ENCODE measurements around the gene ITGB5.

ITGB5 gene

GRCh38 chr3:124858275-124858674 lies 28.9 kb downstream of the ITGB5 start:
- no peak for DNase-seq

DNA sequence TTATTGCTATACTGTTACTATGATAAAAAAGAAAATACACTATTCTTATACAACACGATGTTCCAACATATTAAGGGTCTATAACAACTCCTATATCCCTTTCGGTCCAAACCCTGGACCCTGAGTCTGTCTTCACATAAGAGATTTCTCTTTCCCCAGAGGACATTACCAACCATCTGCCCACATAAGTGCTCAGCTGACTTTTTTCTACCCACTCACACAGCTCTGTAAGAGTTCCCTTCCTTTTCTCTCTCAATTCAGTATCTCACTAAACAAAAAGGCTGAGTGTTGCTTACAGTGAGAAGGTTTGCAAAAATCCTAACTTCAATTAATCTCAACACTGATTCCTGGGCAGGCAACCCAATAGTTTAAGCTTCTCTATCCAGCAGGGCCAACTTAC lies 30.5 kb downstream of the ITGB5 start:
- DNase-seq, result no peak

- no peak for DNase-seq
These were observed 33.2 kb downstream of the ITGB5 start for GRCh38 chr3:124854009-124854408.

DNA sequence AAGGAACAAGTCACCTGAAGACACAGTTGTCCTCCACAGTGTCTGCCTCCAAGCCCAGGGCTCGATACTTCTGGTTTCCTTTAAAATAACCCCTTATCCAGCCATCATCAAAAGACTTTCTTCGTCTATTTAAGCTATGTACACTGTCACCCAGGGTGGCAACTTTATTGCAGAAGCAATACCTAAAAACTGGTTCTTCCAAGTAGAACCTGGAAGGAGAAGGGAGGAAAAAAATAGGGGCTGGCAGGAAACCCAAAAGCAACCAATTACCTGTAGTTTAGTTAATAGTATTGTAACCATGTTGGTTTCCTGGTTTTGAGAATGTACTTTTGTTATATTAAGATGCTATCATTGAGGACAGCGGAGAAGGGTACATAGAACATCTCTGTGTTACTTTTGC lies 33.7 kb downstream of the ITGB5 start:
- no peak for DNase-seq

DNA sequence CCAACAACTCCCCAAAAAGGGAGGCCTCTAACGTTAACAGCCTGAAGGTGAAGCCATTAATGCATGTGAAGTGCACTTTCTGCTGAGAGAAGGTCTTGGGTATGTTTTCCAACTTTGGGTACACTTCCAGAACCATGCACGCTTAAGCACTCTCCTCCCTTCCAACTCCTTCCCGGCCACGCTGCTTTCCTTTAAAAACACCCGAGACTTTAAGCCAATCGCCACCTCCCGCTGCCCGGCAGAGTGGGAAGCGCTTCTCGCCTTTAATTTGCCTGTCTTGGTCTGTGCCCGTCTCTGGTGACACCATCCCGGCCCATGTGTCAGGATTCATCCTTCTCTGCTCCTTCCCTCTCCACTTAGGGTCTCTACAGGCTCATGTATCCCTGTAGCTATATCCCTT lies 35.3 kb downstream of the ITGB5 start:
- no peak for DNase-seq

GRCh38 chr3:124851136-124851535 lies 36.0 kb downstream of the ITGB5 start:
- DNase-seq, result no peak

GRCh38 chr3:124850633-124851032 lies 36.5 kb downstream of the ITGB5 start:
- DNase-seq, result no peak

- DNase-seq, result no peak
These were observed 37.0 kb downstream of the ITGB5 start for GRCh38 chr3:124850212-124850611.

DNA sequence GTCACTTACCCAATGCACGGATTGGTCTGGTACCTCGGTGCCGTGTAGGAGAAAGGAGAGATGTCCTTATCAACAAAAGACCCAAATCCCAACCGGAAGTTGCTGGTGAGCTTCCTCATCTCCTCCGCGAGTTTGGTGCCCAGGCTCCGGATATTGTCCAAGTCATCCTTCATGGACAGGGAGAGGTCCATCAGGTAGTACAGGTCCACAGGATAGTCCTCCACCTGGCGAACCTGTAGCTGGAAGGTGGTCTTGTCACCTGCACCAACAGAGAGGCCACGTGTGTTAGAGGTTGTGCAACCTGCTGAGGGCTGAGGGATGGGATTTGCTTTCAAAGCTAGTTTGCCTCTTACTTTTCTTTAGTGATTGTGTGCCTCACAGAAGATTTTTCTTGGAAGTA lies 38.9 kb downstream of the ITGB5 start:
- no peak for DNase-seq

DNA sequence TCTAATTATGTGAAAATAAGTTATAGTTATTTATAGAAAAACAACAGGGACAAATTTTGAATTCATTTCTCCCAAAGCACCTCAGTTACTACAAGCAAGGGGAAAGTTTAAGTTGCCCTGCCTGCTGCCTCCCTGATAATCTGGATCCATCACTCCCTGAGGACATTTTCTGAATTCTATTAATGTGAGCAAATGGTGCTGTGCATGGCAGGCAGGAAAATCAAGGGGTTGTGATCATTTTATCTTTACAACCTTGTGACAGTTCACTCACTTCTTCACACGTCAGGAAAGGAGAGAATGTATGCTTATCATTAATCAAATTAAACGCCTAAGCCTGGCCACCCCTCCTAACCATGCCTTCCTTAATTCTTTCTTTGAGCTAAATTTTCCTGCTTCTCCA lies 39.3 kb downstream of the ITGB5 start:
- DNase-seq, result no peak

DNA sequence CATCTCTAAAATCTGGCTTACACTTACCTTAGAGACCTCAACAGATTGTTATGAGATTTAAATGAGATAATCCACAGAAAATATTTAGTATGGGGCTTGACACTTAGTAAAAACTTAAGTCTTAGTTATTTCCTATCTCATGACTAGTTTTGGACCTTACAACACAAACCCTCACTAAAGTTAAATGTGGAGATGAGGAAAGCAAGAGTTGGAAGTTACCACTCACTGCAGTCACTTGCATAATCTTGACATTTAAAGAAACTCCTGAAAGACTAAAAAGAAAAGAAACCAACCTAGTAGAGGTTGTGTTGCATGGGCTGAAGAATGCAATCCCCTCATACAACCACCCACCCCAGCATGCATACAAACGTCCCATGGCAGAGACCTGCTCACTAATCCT lies 40.1 kb downstream of the ITGB5 start:
- no peak for DNase-seq

DNA sequence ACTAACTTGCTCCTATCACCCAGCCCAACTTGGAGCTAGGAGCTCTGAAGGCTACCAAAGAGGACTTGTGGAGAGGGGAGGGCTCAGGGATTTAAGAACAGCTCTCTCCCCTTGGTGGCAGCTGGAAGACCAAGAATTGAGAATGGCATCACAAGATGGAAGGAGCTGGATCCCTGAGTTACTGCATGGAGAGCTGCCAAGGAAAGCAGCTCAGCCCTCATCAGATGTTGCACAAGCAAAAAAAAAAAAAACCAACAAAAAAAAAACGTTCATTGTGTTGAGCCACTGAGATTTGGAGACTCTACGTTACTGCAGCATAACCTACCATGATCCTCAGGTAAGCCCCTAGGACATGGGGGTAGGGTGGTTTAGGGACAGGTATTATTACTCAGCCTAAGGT lies 41.0 kb downstream of the ITGB5 start:
- DNase-seq, result no peak

DNA sequence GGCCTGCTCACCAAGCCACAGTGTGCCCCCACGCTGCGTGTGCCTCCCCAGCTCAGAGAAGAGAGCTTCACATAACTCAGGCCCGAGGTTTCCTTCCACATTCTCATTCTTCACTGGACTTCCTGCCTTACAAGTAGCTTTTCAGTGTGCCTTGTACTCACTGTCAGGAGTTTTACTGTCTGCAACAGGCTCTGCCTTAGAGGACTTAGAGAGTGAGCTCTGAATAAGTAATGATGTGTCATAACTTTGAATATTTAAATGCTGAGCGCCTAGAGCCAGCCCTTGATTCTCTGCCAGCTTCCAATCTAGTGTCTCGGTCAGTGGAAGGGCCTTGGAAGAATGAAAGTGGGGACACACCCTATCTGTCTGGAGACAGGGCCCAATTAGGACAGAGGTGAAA lies 41.8 kb downstream of the ITGB5 start:
- no peak for DNase-seq

DNA sequence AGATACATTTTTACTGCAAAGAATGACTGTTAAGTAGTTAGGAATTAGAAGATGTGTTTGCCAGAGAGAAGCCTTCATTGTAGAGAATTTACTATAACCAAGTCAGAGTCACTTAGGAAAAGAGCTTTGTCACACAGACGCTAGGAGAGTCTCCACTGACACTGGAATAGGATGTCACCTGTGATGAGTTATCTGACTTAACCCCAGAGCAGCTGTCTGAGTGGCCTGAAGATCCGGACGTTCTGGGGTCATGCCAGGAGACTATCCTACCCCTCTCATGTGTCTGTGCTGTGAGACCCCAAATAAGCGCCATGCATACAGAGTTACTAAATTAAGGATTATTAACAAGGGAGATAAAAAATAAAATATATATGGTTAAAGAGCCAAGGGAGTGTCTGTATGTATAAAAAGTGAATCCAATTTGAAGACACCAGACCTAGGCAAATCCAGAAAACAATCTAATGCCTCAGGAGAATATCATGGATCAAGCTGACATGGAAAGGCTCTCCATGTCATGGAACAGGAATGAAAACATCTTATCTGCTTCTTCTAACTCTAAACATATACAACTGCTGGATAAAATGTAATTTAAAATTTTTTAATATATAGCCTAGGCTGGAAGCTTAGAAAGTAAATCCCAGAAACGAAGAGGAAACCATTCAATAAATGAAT lies 43.5 kb downstream of the ITGB5 start:
- DNase-seq, result no peak

DNA sequence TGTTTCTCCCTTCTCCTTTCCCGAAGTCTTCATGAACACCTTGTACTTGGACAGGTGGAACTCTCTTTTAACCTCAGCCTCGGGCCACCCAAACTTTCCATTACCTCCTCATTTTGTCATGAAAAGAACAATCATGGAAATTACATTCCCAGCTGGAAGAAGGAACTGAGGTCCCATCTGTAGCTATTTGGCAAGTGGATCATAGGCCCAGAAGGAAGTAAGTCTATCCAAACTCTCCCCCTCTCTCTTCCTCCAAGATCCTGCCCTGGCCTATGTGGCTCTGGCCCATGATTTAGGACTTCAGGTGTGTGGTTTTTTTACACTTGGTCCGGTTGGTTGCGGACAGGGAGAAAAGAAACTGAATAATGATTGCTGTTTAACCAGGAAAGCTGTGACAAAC lies 44.1 kb downstream of the ITGB5 start:
- DNase-seq, result no peak

GRCh38 chr3:124841517-124841916 lies 45.6 kb downstream of the ITGB5 start:
- DNase-seq, result no peak

DNA sequence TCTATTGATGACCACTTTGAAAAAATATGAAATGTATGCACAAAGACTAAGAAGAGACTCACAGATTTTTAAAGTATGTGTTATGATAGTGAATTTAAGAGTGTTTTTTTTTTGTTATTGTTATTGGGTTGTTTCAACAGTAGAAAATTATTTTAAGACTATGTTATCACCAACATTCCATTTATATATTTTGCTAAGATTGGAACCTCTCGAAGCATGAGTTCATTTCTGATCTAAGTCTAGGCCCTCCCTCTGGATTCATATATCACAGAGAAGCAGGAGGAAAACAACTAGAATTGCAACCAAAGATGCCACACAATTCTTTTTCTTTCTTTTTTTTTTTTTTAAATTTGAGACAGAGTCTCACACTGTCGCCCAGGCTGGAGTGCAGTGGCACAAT lies 46.8 kb downstream of the ITGB5 start:
- DNase-seq, result no peak

DNA sequence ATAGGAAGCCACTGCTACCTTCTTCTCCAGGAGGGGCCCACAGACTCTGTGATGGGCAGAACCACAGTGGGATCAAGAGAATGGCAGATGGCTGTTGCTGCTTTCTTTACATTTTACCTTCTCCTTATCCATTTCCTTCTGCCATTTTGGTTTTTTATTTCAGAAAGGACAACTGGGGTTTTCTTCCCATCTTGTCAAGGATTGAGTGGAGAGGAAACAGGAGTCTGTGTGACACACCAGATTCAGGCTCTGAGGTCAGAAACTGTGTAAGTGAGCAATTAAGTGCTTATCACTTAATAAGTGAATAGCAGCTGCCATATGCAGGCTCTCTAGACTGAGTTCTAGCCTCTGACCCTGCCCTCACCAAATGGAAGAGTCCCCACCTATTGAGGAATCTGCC lies 47.3 kb downstream of the ITGB5 start:
- DNase-seq, result no peak

DNA sequence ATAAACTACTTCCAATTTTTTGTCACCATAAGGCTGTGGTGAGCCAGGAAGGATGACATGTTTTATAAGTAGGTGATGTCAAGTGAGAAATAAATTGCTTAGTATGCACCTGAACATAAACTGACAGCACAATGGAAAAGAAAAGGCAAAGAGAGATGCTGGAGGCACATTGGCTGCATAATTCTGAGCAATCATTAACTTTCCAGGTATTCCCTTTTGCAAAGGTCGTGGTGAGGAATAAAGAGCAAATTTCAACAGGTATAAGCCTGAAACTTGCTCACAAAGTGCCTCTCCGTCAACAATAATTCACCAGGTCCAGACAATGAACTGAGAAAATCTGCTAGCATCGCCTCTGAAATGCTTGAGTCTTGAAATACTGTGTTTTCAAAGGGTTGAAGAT lies 48.2 kb downstream of the ITGB5 start:
- DNase-seq, result no peak

- no peak for DNase-seq
These were observed 49.4 kb downstream of the ITGB5 start for GRCh38 chr3:124837730-124838186.

DNA sequence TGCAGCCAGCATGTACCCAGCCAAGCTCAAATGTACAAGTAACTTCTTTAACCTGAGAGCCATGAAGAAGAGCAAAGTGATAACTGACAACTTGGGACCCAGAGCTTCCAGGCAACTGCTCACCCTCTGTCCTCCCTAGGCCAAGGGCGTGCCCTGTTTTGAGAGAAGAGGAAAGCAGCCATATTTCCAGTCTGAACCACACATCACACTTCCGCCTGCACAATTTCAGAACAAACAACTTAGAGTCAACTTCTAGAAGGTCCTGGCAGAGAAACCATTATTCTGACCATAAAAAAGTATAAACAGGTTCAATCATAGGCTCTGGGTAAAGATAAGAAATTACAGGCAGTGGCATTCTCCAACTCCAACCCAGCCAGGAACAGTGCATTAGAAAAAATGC lies 50.1 kb downstream of the ITGB5 start:
- DNase-seq, result no peak

GRCh38 chr3:124836448-124836847 lies 50.7 kb downstream of the ITGB5 start:
- no peak for DNase-seq

DNA sequence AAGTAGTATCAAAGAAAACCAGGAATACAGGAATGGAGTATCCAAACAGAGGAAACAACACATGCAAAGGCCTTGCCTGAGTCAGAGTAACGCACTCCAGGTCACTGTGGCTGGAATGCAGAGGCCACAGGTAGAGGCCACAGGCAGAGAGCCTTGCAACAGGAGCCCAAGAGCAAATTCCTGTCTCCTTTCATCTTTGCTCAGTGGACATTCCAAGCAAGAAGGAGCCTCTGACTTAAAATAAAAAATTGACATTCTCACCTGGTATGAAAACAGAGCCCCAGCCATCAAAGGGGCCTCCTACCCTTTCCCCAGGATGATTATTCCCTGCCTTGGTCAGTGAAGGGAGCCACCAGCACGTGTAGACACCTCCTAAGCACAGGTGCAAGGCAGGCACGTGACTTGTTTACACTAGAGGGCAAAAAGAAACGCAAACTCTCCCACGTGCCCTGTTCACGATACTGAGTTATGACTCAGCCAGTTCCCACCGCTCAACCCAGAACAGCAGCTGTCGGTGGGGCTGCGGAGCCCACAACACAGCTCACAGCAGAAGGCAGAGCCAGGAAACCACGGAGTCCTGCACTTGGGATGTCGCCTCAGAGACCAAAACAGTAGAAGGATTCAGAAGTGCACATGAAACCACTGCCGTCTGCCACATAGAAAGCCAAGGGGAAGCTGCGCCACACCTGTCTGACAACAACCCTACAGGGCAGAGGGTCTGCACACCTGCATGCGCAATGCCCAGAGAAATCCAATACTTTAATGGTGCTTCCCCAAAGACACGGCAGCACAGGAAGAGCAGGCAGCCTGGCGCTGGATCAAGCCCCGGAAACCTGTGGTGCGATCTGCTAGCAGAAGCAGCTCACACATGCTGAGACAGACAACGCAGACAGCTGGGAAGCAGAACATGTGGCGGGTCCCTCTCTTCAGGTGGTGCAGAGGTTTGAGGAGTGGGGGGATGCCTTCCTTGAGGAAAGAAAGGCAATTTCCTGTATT lies 52.1 kb downstream of the ITGB5 start:
- DNase-seq, result peak; percentile 63

- DNase-seq, result no peak
These were observed 53.3 kb downstream of the ITGB5 start for GRCh38 chr3:124833710-124834332.
